ENCODE data around the gene CCDC120.

GRCh38 chrX:49061916-49062315 lies 3.1 kb downstream of the CCDC120 start:
- no peak for TF ChIP-seq POLR2A (IDR thresholded peaks at IDR 0.05)
- TF ChIP-seq CTCF (IDR thresholded peaks at IDR 0.05), result no peak
- TF ChIP-seq POLR2AphosphoS5 (IDR thresholded peaks at IDR 0.05), result no peak
